ENCODE data around the gene EPHB3. TPM values are rescaled to one million over a fixed set of nuclear protein-coding genes. Genes with fewer than 3 reads are reported as not detected.
"Not testable (repeated sequence)": the region's sequence is repeated elsewhere in the genome, so short reads cannot be mapped to it uniquely, and the experiment has no call there.

EPHB3 gene
- total RNA-seq, 1 experiment from 2014 or later: 1.8 TPM

GRCh38 chr3:184620475-184621119, 59.0 kb downstream of the EPHB3 start:
- DNase-seq (ENCODE audit: low read depth): peak; percentile 67

- DNase-seq (ENCODE audit: low read depth): not testable (repeated sequence)
These were observed 60.6 kb downstream of the EPHB3 start for GRCh38 chr3:184622156-184622555.

GRCh38 chr3:184626923-184627322, 65.3 kb downstream of the EPHB3 start:
- DNase-seq (ENCODE audit: low read depth): no peak

GRCh38 chr3:184629555-184630160, 68.1 kb downstream of the EPHB3 start:
- no peak for DNase-seq (ENCODE audit: low read depth)

GRCh38 chr3:184630861-184631471, 69.4 kb downstream of the EPHB3 start:
- no peak for DNase-seq (ENCODE audit: low read depth)

- no peak for DNase-seq (ENCODE audit: low read depth)
These were observed 69.9 kb downstream of the EPHB3 start for GRCh38 chr3:184631472-184631861.

Other genes starting within 250 kb of the EPHB3 start
- gene EIF4G1, start 247.2 kb upstream of the EPHB3 start, total RNA-seq (2014; rRNA removed; shearing (Covaris generic)): 320 and 355 TPM in 2 replicates
- 23.7 and 28.0 TPM in 2 replicates for gene FAM131A, start 224.2 kb upstream of the EPHB3 start, total RNA-seq (2014; rRNA removed; shearing (Covaris generic))
- 3.5 and 4.7 TPM in 2 replicates for gene CLCN2, start 200.2 kb upstream of the EPHB3 start, total RNA-seq (2014; rRNA removed; shearing (Covaris generic))
- gene POLR2H, start 200.1 kb upstream of the EPHB3 start, total RNA-seq (2014; rRNA removed; shearing (Covaris generic)): 265 and 371 TPM in 2 replicates
- not detected in 2 replicates for gene THPO, start 183.6 kb upstream of the EPHB3 start, total RNA-seq (2014; rRNA removed; shearing (Covaris generic))
- 0.11 and 1.6 TPM in 2 replicates for gene CHRD, start 181.7 kb upstream of the EPHB3 start, total RNA-seq (2014; rRNA removed; shearing (Covaris generic))
- 60.1 and 75.9 TPM in 2 replicates for gene MAGEF1, start 150.3 kb downstream of the EPHB3 start, total RNA-seq (2014; rRNA removed; shearing (Covaris generic))

Data from Daoy (cell line).